Activated naive CD8-positive, alpha-beta T cell treated with anti-CD3 and anti-CD28 coated beads, Interleukin-2, amount 50 U/mL, for 24 hours (primary cell): ENCODE data around the gene ARMH4.

Source experiments
- ATAC-seq: fragments of 150-1000 bp; cut with Tn5 transposase; one replicate; pipeline ENCODE4 v1.10.0; 2021
- DNase-seq: peaks from one replicate; pipeline ENCODE4 v3.0.0; 2021
- H3K27ac Mint-ChIP-seq: one replicate; pipeline ENCODE4 v1.8.0; 2021; ENCODE audit warnings: mild to moderate bottlenecking, mixed read lengths
- H3K27me3 Mint-ChIP-seq: one replicate; pipeline ENCODE4 v1.8.0; 2021; ENCODE audit warnings: mixed read lengths
- H3K36me3 Mint-ChIP-seq: one replicate; pipeline ENCODE4 v1.8.0; 2021; ENCODE audit warnings: low read depth, mixed read lengths
- H3K4me1 Mint-ChIP-seq: one replicate; pipeline ENCODE4 v1.8.0; 2021; ENCODE audit warnings: mixed read lengths
- H3K4me3 Mint-ChIP-seq: one replicate; pipeline ENCODE4 v1.8.0; 2021; ENCODE audit warnings: mild to moderate bottlenecking, moderate library complexity, mixed read lengths
- H3K9me3 Mint-ChIP-seq: one replicate; pipeline ENCODE4 v1.8.0; 2021; ENCODE audit warnings: mixed read lengths

The ARMH4 gene

DNA sequence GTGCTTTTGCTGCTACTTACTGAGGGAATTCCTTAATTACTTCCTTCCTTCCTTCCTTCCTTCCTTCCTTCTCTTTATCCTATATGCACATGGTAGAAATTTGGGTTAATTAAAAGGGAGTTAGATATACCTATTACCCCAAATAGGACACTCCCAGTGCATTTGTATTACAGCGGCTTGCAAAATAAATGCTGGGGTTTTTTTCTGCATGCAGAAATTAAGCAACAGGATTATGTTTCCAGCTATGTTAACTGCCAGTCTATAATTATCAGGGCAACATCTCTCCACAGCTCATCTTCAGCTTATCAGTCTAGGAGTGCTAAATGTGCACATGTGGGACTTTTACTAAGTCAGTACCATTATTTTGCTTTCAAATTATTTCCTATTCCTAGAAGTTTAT is 153.2 kb downstream of the ARMH4 start:
- no peaks in the 10 kb centered on the region for H3K4me1 Mint-ChIP-seq
- no peak for ATAC-seq
- no peak for DNase-seq
- no peak overlapping the region for H3K4me3 Mint-ChIP-seq
- no peak overlapping the region for H3K27ac Mint-ChIP-seq
- peaks cover 8% of the 10 kb centered on the region for H3K27me3 Mint-ChIP-seq
- no peaks in the 10 kb centered on the region for H3K9me3 Mint-ChIP-seq
- peaks cover 2% of the 10 kb centered on the region for H3K36me3 Mint-ChIP-seq

DNA sequence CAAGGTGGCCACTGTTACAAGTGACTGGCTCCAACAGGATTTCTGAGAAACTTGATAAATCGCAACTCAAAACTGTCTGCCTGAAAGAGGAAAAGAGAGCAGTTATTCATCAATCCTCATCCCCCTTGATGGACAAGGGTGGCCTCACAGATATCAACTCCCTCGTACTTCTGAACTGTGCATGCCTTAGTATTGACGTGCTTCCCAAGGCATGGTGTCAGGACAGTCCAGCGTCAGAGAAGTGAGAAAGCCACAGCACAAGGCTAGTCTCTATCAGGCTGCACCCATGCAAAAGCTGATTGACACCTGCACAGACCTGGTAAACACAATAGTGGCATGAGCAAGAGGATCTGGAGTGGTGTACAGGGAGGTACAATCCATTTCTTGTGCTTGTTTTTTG is 160.7 kb downstream of the ARMH4 start:
- Mint-ChIP-seq H3K9me3 (no peaks in the 10 kb centered on the region), H3K27ac (no peak overlapping the region), H3K36me3 (no peaks in the 10 kb centered on the region), H3K4me1 (no peaks in the 10 kb centered on the region), H3K4me3 (no peak overlapping the region), H3K27me3 (no peaks in the 10 kb centered on the region)
- no peak for ATAC-seq
- DNase-seq, result no peak

DNA sequence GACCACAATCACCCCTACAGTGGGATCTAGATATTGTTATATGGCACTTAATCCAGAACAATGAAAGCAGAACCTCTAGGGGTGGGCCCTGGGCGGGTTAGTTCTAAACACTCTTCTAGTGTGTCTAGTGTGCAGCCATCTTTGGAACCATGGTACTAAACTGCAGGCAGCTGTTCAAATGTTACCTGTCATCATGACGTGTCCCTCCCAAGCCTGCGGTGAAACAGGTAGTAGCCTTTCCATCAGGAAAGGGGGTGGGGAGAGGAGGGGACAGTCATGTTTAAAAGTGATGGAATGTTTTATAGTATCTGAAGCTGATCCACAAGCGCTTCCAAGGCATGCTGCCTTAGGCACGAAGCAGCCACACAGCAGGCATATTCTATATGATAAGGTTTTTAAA is 163.6 kb downstream of the ARMH4 start:
- Mint-ChIP-seq H3K27me3 (no peaks in the 10 kb centered on the region), H3K4me1 (no peaks in the 10 kb centered on the region), H3K4me3 (no peak overlapping the region), H3K36me3 (no peaks in the 10 kb centered on the region), H3K9me3 (no peaks in the 10 kb centered on the region), H3K27ac (no peak overlapping the region)
- ATAC-seq (no peak), DNase-seq (no peak)

DNA sequence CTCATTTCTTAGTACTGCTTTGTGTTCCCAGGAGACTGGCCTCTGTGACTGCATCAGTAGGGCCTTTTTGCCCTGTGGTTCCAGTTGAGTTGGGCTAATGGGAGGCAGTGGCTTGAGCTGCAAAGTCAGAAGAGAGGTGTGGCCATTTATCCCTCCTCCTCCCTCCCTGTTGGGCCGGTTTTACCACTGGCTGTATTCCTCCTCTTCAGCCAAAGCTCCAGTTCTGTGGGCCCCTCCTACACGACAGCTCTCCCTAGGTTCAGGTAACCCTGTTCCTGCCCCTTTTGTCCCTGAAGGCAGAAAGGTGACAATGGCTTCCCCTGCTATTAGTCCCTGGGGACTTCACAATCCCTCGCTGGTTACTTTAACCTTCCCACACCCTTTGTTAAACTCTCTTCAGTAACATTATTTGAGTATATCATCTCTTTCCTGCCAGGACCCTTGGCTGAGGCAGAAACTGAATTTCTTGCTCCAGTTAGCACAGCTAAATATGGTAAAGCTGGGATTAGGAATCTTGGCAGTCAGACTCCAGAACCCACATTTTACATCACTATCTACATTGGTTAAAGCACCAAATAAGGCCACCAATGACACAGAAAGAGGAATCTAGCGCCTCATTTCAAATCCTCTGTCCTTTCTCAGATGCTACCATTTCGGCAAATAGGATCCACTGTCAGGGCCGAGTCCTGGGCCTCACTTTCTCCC is 164.3 kb downstream of the ARMH4 start:
- H3K36me3 Mint-ChIP-seq, result no peaks in the 10 kb centered on the region
- DNase-seq (no peak), ATAC-seq (no peak)
- no peaks in the 10 kb centered on the region for H3K27me3 Mint-ChIP-seq
- H3K4me3 Mint-ChIP-seq, result no peak overlapping the region
- H3K27ac Mint-ChIP-seq, result no peak overlapping the region
- no peaks in the 10 kb centered on the region for H3K9me3 Mint-ChIP-seq
- no peaks in the 10 kb centered on the region for H3K4me1 Mint-ChIP-seq

DNA sequence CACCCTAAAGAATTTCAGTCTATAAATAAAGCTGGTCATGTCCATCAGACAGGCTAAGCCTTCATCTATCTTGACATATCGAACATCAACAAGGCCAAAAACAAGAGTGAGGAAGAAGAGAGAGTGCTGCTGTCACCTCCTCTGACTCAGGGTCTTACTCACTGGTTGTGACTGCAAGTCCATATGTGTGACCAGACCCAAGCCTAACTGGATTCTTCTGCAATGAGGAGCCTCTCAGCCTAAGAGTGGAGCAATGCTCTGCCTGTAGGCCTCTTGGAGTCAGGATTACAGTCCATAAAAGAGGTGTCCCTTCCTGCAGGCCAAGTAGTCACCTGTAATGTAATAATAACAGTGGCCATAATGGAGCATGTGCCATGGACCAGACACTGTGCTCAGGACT is 165.0 kb downstream of the ARMH4 start:
- H3K9me3 Mint-ChIP-seq, result no peaks in the 10 kb centered on the region
- no peak overlapping the region for H3K4me3 Mint-ChIP-seq
- no peaks in the 10 kb centered on the region for H3K27me3 Mint-ChIP-seq
- no peak overlapping the region for H3K27ac Mint-ChIP-seq
- no peak for ATAC-seq
- no peaks in the 10 kb centered on the region for H3K36me3 Mint-ChIP-seq
- no peaks in the 10 kb centered on the region for H3K4me1 Mint-ChIP-seq
- no peak for DNase-seq

DNA sequence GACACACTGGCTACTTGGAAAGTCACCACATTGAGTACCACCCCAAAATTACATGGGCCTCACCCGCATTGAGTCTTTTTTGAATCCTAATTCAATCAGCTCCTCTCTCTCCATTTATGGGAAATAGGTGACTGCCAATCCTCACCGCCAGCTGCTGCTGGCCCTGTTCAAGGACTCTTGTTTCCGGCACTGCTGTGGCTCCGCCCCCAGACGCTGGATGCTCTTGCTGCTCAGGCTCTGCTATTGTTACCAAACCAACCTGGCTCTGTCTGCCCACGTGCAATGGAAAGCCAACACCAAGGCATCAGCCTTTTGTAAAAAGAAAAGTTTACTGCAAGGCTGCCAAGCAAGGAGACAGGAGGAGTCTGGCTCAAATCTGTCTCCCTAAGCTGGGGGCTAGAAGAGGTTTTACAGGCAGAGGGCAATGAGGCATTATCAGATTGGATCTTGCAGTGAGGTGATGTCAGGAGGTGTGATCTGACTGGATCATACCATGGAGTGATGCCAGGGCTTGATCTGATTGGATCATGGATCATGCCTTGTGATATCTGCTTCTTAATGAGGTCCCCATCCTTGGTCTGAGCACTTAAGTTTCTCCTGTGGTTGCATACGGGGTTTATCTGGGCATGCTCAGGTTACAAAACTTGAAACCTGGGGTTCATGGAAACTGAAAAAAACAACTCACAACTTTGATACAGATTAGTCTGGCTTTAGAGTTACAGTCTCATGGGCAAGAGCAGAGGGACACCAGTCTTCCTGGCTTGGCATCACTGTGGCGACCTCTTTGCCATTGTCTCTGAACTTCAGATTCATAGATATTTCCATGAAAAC is 169.0 kb downstream of the ARMH4 start:
- Mint-ChIP-seq H3K27ac (no peak overlapping the region), H3K9me3 (no peaks in the 10 kb centered on the region), H3K36me3 (no peaks in the 10 kb centered on the region), H3K27me3 (no peaks in the 10 kb centered on the region), H3K4me3 (no peak overlapping the region), H3K4me1 (no peaks in the 10 kb centered on the region)
- no peak for ATAC-seq
- DNase-seq, result no peak

DNA sequence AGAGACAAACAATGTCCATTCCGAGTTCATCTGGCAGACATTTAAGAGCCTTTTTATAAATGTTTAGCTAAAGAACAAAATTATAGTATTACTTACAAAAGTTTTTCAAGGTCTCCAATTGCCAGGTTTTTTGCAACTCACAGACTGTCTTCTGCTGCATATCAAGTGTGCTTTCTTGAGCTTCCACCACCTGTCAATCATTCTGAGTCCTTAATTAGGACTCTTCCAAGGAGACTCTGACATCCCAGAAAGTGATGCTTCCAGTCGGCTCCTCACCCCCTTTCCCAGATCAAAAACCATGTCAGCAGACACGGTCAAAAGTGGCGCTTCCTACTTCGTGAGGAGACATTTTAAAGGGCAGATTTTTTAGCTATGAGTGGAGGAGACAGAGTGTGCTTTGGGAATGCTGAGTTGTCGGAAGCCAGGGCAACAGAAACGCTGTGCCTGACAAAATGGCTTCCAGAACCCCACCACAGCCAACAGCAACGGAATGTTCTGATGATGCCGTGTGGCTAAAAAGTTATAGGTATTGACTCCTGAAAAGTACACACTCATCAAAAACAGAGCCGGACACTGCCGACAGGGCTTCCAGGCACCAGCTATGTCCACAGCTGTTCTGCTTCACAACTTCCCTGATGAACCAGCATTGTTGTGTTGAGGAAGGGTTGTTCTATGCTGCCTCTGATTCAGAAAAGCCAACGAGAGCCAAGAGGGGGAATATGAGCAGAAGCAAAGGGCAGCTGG is 170.0 kb downstream of the ARMH4 start:
- Mint-ChIP-seq H3K4me3 (no peak overlapping the region), H3K4me1 (no peaks in the 10 kb centered on the region), H3K27me3 (no peaks in the 10 kb centered on the region), H3K36me3 (no peaks in the 10 kb centered on the region), H3K27ac (no peak overlapping the region), H3K9me3 (no peaks in the 10 kb centered on the region)
- DNase-seq (no peak), ATAC-seq (no peak)

DNA sequence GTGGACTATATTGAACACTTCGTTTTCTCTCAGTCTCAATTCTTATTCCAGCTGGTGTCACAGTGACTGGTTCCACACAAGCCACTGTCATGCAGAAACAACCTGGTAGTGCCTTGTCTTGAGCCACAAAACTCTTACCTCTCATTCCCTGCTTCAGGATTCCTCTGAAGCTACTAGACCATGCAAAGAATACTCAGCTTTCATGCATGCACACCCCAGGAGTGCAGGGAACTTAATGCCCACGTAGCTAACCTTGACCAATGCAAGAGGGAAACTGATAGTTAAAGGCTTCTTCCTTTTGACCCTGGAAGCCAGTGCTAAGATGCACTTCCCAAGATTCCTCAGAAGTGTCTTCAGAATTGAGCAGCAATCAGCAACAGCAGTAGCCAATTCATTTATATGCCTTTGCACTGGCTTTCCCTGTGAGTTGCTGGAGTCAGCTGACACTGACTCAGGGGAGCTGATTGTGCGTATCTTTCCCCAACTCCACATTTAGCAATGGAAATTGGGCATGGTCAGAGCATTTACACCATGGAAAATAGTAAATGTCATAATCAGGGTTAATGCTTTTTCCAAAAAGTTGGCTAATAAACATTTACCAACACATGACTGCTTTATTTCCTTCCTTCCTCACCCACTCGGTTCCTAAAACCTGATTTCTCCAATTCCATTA is 172.5 kb downstream of the ARMH4 start:
- Mint-ChIP-seq H3K27me3 (no peaks in the 10 kb centered on the region), H3K9me3 (no peaks in the 10 kb centered on the region), H3K27ac (no peak overlapping the region), H3K4me3 (no peak overlapping the region), H3K36me3 (no peaks in the 10 kb centered on the region), H3K4me1 (no peaks in the 10 kb centered on the region)
- ATAC-seq, result no peak
- DNase-seq, result no peak

DNA sequence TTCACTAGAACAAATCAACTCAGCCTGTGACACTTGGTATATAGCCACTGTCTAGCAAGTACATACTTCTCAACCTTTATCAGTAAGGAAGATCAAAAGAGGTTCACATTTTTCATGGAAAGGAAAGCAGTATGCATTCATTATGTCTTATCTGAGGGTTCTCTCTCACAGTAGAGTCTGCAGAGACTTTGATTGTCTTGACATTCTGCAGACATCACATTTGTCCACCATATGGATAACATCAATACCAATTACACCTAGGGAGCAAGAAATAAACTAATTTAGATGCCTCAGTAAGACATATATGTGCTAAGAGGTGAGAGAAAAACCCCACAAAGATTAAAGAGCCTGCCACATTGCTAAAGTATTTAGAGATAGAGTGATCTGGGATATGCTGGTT is 175.3 kb downstream of the ARMH4 start:
- no peak overlapping the region for H3K4me3 Mint-ChIP-seq
- no peaks in the 10 kb centered on the region for H3K27me3 Mint-ChIP-seq
- ATAC-seq (no peak), DNase-seq (no peak)
- no peaks in the 10 kb centered on the region for H3K36me3 Mint-ChIP-seq
- H3K27ac Mint-ChIP-seq, result no peak overlapping the region
- no peaks in the 10 kb centered on the region for H3K4me1 Mint-ChIP-seq
- H3K9me3 Mint-ChIP-seq, result no peaks in the 10 kb centered on the region

DNA sequence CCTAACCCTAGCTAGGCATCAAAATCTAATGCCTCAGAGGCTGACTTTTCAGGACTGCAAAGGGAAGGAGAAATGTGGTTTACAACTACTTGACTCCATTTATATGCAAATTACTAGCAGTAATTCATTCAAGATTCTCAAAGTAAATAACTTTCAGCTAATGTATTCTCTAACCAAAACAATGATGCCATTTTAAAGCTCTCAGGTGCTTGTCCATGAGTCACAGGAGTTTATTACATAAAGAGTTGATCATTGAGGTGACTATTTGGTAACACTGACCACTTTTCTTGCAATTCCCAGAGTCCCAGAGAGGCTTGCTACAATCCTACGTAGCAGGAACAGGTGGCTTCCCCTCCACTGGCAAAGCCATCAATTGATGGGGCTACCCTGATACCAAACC is 177.1 kb downstream of the ARMH4 start:
- H3K4me1 Mint-ChIP-seq, result no peaks in the 10 kb centered on the region
- no peaks in the 10 kb centered on the region for H3K9me3 Mint-ChIP-seq
- peaks cover 2% of the 10 kb centered on the region for H3K27me3 Mint-ChIP-seq
- no peak for DNase-seq
- no peak for ATAC-seq
- H3K36me3 Mint-ChIP-seq, result no peaks in the 10 kb centered on the region
- no peak overlapping the region for H3K4me3 Mint-ChIP-seq
- no peak overlapping the region for H3K27ac Mint-ChIP-seq

DNA sequence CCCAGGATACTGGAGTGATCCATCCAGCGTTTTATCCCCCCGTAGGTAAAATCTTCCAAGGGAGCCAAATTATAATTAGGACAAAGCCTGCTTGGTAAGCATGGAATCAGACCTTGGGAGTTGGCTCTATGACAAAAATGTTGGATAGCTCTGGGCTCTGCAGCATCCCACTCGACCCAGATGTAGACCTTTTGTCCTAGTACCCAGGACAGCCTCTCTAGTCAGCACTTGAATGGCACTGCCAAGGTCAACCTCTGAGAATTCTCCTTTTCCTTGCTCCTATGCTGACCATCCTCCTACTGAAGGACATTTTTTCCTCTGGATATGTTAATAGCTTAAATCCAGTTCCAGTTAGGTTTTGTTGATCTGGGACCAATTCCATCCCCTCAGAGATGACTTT is 181.4 kb downstream of the ARMH4 start:
- Mint-ChIP-seq H3K27ac (no peak overlapping the region), H3K9me3 (no peaks in the 10 kb centered on the region), H3K4me1 (no peaks in the 10 kb centered on the region), H3K4me3 (no peak overlapping the region), H3K27me3 (peaks cover 5% of the 10 kb centered on the region), H3K36me3 (no peaks in the 10 kb centered on the region)
- ATAC-seq, result no peak
- DNase-seq, result no peak

DNA sequence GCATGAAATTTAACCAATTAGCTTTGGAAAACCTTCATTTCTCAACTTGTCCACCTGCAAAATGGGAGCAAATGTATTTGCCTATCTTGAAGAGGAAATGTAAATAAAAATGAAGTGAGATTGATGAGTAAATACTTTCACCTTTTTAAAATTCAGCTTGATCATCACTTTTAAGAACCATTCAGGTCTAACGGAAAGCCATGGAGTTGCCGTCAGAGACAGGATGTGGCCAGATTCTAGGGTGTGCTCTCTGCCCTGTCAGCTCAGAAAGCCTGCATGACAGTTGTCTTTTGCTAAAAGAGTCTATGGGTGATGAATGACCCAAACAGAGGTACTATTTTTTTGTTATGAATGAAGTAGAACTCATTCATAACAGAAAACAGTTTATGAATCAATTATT is 181.8 kb downstream of the ARMH4 start:
- ATAC-seq (no peak), DNase-seq (no peak)
- H3K4me3 Mint-ChIP-seq, result no peak overlapping the region
- no peaks in the 10 kb centered on the region for H3K4me1 Mint-ChIP-seq
- H3K9me3 Mint-ChIP-seq, result no peaks in the 10 kb centered on the region
- no peaks in the 10 kb centered on the region for H3K36me3 Mint-ChIP-seq
- H3K27ac Mint-ChIP-seq, result no peak overlapping the region
- H3K27me3 Mint-ChIP-seq, result peaks cover 8% of the 10 kb centered on the region

DNA sequence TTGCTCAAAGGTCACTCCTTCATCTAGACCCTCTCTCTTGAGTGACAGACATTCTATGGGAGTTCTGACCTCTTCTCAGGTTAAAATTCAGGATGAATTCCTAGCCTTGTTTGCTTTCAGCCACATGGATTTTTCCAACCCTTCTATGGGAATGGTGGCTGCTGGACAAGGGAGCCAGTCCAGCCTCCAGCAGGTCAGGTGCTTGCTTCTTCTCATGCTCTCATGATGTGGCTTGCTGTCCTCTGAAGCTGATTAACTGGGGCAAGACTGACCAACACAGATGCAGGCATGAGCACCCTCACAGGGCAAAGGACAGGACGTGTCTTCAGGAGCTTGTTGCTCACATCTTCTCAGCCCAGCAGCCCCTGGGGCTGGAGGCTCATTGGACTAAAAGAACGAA is 188.9 kb downstream of the ARMH4 start:
- Mint-ChIP-seq H3K4me3 (peak overlapping the region; percentile 24), H3K4me1 (no peaks in the 10 kb centered on the region), H3K27me3 (peaks cover 12% of the 10 kb centered on the region), H3K27ac (no peak overlapping the region), H3K9me3 (no peaks in the 10 kb centered on the region), H3K36me3 (no peaks in the 10 kb centered on the region)
- ATAC-seq (no peak), DNase-seq (no peak)

DNA sequence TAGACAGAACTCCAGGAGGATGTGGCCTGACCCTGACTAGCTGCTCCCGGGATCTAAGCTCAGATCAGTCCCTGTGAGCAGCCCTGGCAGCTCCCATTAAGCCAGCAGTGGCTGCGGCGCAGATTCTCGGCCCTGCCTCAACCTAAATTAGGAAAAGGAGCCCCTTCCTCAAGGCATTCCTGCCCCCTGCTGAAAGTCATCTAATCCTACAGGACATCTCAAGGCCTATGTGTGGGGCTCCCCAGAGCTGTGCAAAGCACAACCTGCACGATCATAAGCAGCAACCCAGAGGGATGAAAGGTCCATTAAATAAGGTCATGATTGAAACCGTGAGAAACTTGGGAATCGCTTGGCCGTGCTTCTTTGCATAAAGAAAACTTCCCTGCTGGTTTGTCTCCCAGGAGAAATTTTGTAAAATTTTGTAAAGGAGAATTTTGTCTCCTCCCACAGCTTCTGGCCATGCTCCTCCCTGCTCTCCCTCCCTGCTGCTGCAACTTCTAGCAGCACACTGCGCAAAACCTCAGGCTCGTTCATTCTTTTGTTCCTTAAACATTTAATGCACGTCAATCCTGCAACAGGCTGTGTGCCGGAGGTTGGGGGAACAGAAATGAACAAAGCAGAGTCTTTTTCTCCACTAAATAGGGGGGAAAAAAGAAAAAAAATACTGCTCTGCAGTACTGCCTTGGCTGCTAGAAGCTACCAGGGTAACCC is 189.5 kb downstream of the ARMH4 start:
- no peaks in the 10 kb centered on the region for H3K36me3 Mint-ChIP-seq
- no peaks in the 10 kb centered on the region for H3K4me1 Mint-ChIP-seq
- ATAC-seq, result no peak
- DNase-seq, result no peak
- no peaks in the 10 kb centered on the region for H3K9me3 Mint-ChIP-seq
- H3K27me3 Mint-ChIP-seq, result peaks cover 12% of the 10 kb centered on the region
- H3K4me3 Mint-ChIP-seq, result no peak overlapping the region
- no peak overlapping the region for H3K27ac Mint-ChIP-seq
